Keratinocyte (primary cell): ENCODE data around the gene RILPL2. TPM values are rescaled to one million over a fixed set of nuclear protein-coding genes. Genes with fewer than 3 reads are reported as not detected.

Source experiments
- DNase-seq: peaks from one replicate; pipeline ENCODE4 v3.0.0-alpha.2; 2011; ENCODE audit warnings: low read depth, missing footprints, low spot score
- FAIRE-seq: peaks from 2 replicates; lab custom pipeline; 2011; peaks lifted over from hg19 to GRCh38; lab: Jason Lieb, UNC
- H2AFZ ChIP-seq: 2 replicates; pipeline ENCODE4 v1.6.0; 2012; ENCODE audit warnings: low read length, control low read depth, inconsistent platforms; ENCODE audit not compliant: control insufficient read depth
- H3K27ac ChIP-seq: 2 replicates; pipeline ENCODE4 v1.5.1; 2011; ENCODE audit warnings: low read length; ENCODE audit not compliant: control insufficient read depth, insufficient read depth
- H3K27me3 ChIP-seq: 3 replicates; pipeline ENCODE4 v1.6.0; 2011; ENCODE audit warnings: low read length; ENCODE audit not compliant: control insufficient read depth, insufficient read depth; ENCODE audit errors: extremely low read depth
- H3K36me3 ChIP-seq, 2 experiments: 2 replicates in 1 of 2; 3 replicates in 1 of 2; pipeline ENCODE4 v1.5.1; 2011; ENCODE audit warnings: low read length in 2 of 2, mild to moderate bottlenecking in 1 of 2; ENCODE audit not compliant: control insufficient read depth in 2 of 2, insufficient read depth in 2 of 2; ENCODE audit errors: extremely low read depth in 1 of 2
- H3K4me1 ChIP-seq: 3 replicates; pipeline ENCODE4 v1.5.1; 2011; ENCODE audit warnings: low read length; ENCODE audit not compliant: control insufficient read depth, insufficient read depth; ENCODE audit errors: extremely low read depth
- H3K4me2 ChIP-seq: 3 replicates; pipeline ENCODE4 v1.6.0; 2011; ENCODE audit warnings: low read depth, low read length; ENCODE audit not compliant: control insufficient read depth, insufficient read depth; ENCODE audit errors: extremely low read depth
- H3K4me3 ChIP-seq, 3 experiments: fragments of 200-600 bp in 1 of 3; sonication (generic) in 1 of 3; 2 replicates in 2 of 3; 3 replicates in 1 of 3; pipeline ENCODE4 v1.5.1; 2011 to 2016; ENCODE audit warnings: low read length in 3 of 3, mild to moderate bottlenecking in 3 of 3, control low read depth in 2 of 3, inconsistent platforms in 1 of 3, low read depth in 1 of 3, mixed read lengths in 1 of 3, mixed run types in 1 of 3, moderate library complexity in 1 of 3; ENCODE audit not compliant: control insufficient read depth in 2 of 3, insufficient read depth in 2 of 3; ENCODE audit errors: extremely low read depth in 1 of 3
- H3K79me2 ChIP-seq: 2 replicates; pipeline ENCODE4 v1.6.0; 2012; ENCODE audit warnings: low read length; ENCODE audit not compliant: control insufficient read depth, insufficient read depth
- H3K9ac ChIP-seq: 3 replicates; pipeline ENCODE4 v1.6.0; 2011; ENCODE audit warnings: low read length; ENCODE audit not compliant: control insufficient read depth, insufficient read depth; ENCODE audit errors: extremely low read depth
- H3K9me1 ChIP-seq: 3 replicates; pipeline ENCODE4 v1.6.0; 2011; ENCODE audit warnings: low read length; ENCODE audit not compliant: control insufficient read depth, insufficient read depth; ENCODE audit errors: extremely low read depth
- H3K9me3 ChIP-seq: 2 replicates; pipeline ENCODE4 v1.5.1; 2012; ENCODE audit warnings: low read depth, low read length; ENCODE audit not compliant: control insufficient read depth
- H4K20me1 ChIP-seq: 3 replicates; pipeline ENCODE4 v1.6.0; 2011; ENCODE audit warnings: low read length; ENCODE audit not compliant: control insufficient read depth, insufficient read depth; ENCODE audit errors: extremely low read depth
- CTCF ChIP-seq, 3 experiments: IDR thresholded peaks in 1 of 3; conservative IDR thresholded peaks in 1 of 3; optimal IDR thresholded peaks in 1 of 3; 2 replicates in 2 of 3; 3 replicates in 1 of 3; pipeline versions ENCODE3 to v1.5.1; 2011; ENCODE audit warnings: low read length in 3 of 3, mild to moderate bottlenecking in 3 of 3, moderate library complexity in 2 of 3, control low read depth in 1 of 3, inconsistent platforms in 1 of 3; ENCODE audit not compliant: insufficient read depth in 2 of 3; ENCODE audit errors: extremely low read depth in 1 of 3
- EZH2 ChIP-seq: IDR thresholded peaks from one replicate; pipeline ENCODE4 v1.6.1; 2012; ENCODE audit warnings: inconsistent platforms, mild to moderate bottlenecking, low read length, moderate library complexity
- dilution Hi-C: fragments of 300-500 bp; cut with MboI; formaldehyde crosslinking; loops from one replicate; pipeline ENCODE4 v1.7.0; 2020; ENCODE audit warnings: low sequenced_read_pairs; ENCODE audit not compliant: extremely low pct_ligation_motif_present
- polyA plus RNA-seq, 5 experiments: library from polyadenylated mRNA; depleted of rRNA in 3 of 5; stranded (reverse) in 3 of 5; stranded (forward) in 1 of 5; unstranded in 1 of 5; fragments of >200 nt; gene quantifications; 1 replicate in 1 of 5; 2 replicates in 3 of 5; 3 replicates in 1 of 5; pipeline versions ENCODE4 v1.2.1 to v1.2.3, GENCODE V29; 2011 to 2012; ENCODE audit warnings: missing spikeins in 2 of 5, low read depth in 1 of 5, low replicate concordance in 1 of 5

Gene RILPL2
- polyA plus RNA-seq, 1 donor (not counting 4 experiments of a cell fraction or from before 2014, with no cell fraction given), result 3.6 TPM

- no peak overlapping the region for H3K4me3 ChIP-seq
- no peak overlapping the region for H3K9ac ChIP-seq
- H3K27me3 ChIP-seq, result no peaks in the 10 kb centered on the region
- TF ChIP-seq CTCF (optimal IDR thresholded peaks at IDR 0.05 in 1 of 3, IDR thresholded peaks at IDR 0.05 in 1 of 3, conservative IDR thresholded peaks at IDR 0.05 in 1 of 3; ENCODE audit: extremely low read depth in 1 of 3, insufficient read depth in 2 of 3, low read length in 3 of 3) (no peak), EZH2 (no peak)
- FAIRE-seq, result no peak
- H3K4me1 ChIP-seq, result no peaks in the 10 kb centered on the region
- H3K9me1 ChIP-seq, result no peaks in the 10 kb centered on the region
- H3K36me3 ChIP-seq, result peaks cover 10 to 23% of the 10 kb centered on the region in 2 experiments
- H3K9me3 ChIP-seq, result no peaks in the 10 kb centered on the region
- no peak overlapping the region for H3K27ac ChIP-seq
- no peak for DNase-seq
- no peak overlapping the region for H2AFZ ChIP-seq
- H4K20me1 ChIP-seq, result no peaks in the 10 kb centered on the region
- dilution Hi-C loops, result no loop called here
- H3K79me2 ChIP-seq, result no peaks in the 10 kb centered on the region
- H3K4me2 ChIP-seq, result no peak overlapping the region
These were observed 41.6 kb upstream of the RILPL2 start for GRCh38 chr12:123478069-123478468.

GRCh38 chr12:123475246-123475703 lies 38.8 kb upstream of the RILPL2 start:
- no peaks in the 10 kb centered on the region for H3K9me1 ChIP-seq
- no peak overlapping the region for H3K9ac ChIP-seq
- no peak for TF ChIP-seq EZH2
- no peak for TF ChIP-seq CTCF (optimal IDR thresholded peaks at IDR 0.05 in 1 of 3, IDR thresholded peaks at IDR 0.05 in 1 of 3, conservative IDR thresholded peaks at IDR 0.05 in 1 of 3; ENCODE audit: extremely low read depth in 1 of 3, insufficient read depth in 2 of 3, low read length in 3 of 3)
- no peaks in the 10 kb centered on the region for H3K4me1 ChIP-seq
- no peak for FAIRE-seq
- H4K20me1 ChIP-seq, result no peaks in the 10 kb centered on the region
- no peak overlapping the region for H3K27ac ChIP-seq
- no peak overlapping the region for H3K4me3 ChIP-seq
- DNase-seq, result no peak
- H3K36me3 ChIP-seq, result peaks cover 26 to 32% of the 10 kb centered on the region in 2 experiments
- H3K27me3 ChIP-seq, result no peaks in the 10 kb centered on the region
- no peak overlapping the region for H2AFZ ChIP-seq
- no peak overlapping the region for H3K4me2 ChIP-seq
- no peaks in the 10 kb centered on the region for H3K79me2 ChIP-seq
- dilution Hi-C loops, result no loop called here
- no peaks in the 10 kb centered on the region for H3K9me3 ChIP-seq
